Activated naive CD4-positive, alpha-beta T cell treated with Interleukin-2 at 50 U/mL for 16 hours (primary cell): ENCODE data around the gene SMYD4.
"Not testable (repeated sequence)": the region's sequence is repeated elsewhere in the genome, so short reads cannot be mapped to it uniquely, and the experiment has no call there.

Experiments
- DNase-seq: peaks from one replicate; pipeline ENCODE4 v3.0.0-alpha.2; 2020

Gene SMYD4, protein sequence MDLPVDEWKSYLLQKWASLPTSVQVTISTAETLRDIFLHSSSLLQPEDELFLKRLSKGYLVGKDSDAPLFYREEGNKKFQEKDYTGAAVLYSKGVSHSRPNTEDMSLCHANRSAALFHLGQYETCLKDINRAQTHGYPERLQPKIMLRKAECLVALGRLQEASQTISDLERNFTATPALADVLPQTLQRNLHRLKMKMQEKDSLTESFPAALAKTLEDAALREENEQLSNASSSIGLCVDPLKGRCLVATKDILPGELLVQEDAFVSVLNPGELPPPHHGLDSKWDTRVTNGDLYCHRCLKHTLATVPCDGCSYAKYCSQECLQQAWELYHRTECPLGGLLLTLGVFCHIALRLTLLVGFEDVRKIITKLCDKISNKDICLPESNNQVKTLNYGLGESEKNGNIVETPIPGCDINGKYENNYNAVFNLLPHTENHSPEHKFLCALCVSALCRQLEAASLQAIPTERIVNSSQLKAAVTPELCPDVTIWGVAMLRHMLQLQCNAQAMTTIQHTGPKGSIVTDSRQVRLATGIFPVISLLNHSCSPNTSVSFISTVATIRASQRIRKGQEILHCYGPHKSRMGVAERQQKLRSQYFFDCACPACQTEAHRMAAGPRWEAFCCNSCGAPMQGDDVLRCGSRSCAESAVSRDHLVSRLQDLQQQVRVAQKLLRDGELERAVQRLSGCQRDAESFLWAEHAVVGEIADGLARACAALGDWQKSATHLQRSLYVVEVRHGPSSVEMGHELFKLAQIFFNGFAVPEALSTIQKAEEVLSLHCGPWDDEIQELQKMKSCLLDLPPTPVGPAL

GRCh38 chr17:1829592-1830257 is at the start of gene SMYD4, which contains the start of gene RPA1:
Gene SMYD4 (minus strand): TSS chr17:1829902. CDS start chr17:1827994, 1,908 bp downstream.
Gene RPA1 (plus strand): TSS chr17:1830005. CDS start chr17:1830094, 89 bp downstream.
- DNase-seq, result peak; percentile 91

DNA sequence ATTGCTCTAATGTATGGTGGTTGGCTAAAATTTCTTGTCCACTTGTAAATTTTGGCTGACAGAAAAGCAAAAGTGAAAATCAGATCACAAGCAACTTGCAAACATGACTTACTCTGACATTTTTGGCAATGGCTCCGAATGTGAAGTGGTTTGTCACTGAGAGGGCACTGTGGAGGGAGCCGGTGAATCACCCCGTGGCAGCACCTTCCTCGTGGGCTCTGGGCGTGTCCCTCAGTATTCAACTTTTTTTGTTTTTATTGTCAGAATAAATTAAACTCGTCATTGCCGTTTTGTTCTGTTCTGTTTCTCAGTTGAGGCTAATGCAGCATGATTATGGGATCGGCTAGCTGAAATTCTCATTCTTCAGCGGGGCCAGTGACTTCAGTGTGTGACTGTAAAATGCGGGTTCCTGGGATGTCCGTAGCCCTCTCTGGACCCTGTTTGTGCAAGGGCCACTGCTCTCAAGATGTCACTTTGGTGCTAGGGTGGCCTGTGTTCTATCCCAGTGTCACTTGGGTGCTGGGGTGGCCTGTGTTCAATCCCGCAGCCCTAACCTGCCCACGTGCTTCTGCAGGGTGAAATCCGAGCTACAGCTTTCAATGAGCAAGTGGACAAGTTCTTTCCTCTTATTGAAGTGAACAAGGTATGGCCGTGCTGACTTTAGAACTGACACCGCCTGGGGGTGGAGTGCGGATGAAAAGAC is 48.9 kb upstream of the SMYD4 start:
- peak; percentile 36 for DNase-seq

DNA sequence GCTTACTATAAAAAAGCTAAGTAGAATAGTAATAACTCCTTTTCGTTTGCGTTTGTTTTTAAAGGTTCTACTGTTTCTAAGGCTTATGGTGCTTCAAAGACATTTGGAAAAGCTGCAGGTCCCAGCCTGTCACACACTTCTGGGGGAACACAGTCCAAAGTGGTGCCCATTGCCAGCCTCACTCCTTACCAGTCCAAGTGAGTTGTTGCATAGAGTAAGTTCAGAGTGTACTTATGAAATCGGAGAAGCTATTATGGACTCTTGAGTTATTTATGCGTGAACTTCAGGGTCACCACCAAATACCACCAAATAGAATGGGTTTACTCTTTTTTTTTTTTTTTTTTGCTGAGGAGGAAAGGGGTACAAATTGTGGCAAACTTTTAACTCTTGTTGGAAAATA is 45.9 kb upstream of the SMYD4 start:
- no peak for DNase-seq

DNA sequence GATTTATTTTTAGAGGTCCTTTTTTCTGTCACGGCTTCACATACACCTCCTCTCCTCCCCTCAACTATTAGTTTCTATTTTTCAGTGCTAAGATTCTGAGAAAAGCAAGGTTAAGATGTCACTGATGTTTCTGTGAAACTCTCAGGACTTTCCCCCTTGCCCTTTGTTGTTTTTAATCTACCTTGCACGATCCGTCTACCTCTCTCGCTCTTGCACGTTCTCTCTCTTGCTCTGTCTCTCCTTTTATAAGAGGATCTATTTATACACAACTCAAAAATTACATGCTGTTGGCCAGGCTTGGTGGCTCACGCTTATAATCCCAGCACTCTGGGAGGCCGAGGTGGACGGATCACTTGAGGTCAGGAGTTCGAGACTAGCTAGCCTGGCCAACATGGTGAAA is 43.7 kb upstream of the SMYD4 start:
- peak; percentile 21 for DNase-seq

GRCh38 chr17:1872976-1873375 is 43.3 kb upstream of the SMYD4 start:
- peak; percentile 10 for DNase-seq

DNA sequence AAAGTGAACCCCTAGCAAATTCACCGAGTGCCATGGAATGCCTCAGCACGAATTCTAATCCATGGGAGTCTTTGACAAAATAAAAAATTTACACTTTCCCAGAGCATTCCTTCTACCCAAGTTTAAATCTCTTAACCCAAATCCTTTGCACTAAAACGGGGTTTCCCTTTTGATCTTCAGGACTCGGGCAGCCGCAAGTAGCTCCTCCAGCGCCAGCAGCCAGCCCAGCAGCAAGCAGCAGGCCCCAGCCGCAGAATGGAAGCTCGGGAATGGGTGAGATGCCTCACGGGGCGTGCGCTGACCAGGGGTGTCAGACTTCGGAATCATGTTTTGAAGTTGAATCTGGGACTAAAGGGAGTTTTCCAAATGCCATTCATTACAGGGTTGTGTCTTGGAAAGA is 42.6 kb upstream of the SMYD4 start:
- DNase-seq, result no peak

- DNase-seq, result no peak
Measured at GRCh38 chr17:1871756-1872155, 42.1 kb upstream of the SMYD4 start.

- no peak for DNase-seq
Measured at GRCh38 chr17:1870592-1870991, 40.9 kb upstream of the SMYD4 start.

- DNase-seq, result no peak
Measured at GRCh38 chr17:1868090-1868489, 38.4 kb upstream of the SMYD4 start.

DNA sequence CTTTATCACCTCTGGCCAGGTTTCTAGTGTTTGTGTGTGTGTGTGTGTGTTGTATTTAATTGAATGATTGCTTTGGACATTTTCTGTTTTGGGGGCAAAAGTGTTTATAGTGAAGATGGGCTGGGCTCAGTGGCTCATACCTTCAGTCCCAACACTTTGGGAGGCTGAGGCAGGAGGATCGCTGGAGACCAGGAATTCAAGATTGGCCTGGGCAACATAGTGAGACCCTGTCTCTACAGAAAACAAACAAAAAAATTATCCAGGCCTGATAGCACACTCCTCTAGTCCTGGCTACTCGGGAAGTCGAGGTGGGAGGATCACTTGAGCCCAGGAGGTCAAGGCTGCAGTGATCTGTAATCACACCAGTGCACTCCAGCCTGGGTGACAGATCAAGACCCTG is 37.6 kb upstream of the SMYD4 start:
- DNase-seq, result no peak

GRCh38 chr17:1865252-1866037 is 35.7 kb upstream of the SMYD4 start:
- peak; percentile 53 for DNase-seq

DNA sequence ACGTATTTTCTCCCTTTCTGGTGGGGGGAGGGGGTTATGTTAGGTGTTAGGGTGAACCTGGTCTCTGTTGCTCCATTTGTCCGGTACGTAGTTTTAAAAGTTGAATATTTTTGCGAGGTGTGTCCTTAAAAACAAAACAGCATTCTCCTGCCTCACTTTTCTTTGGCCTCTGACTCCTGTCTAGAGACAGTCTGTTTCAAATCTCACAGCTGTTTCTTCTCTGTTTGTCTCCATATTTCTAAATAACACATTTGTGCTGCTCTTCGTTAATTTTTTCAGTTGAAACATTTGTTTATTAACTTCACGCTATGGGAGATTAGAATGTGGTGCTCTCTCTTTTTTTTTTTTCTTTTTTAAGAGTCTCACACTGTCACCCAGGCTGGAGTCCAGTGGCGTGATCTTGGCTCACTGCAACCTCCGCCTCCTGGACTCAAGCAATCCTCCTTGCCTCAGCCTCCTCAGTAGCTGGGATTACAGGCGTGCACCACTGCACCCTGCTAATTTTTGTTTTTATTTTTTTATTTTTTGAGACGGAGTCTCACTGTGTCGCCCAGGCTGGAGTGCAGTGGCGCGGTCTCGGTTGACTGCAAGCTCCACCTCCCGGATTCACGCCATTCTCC is 31.8 kb upstream of the SMYD4 start:
- no peak for DNase-seq

DNA sequence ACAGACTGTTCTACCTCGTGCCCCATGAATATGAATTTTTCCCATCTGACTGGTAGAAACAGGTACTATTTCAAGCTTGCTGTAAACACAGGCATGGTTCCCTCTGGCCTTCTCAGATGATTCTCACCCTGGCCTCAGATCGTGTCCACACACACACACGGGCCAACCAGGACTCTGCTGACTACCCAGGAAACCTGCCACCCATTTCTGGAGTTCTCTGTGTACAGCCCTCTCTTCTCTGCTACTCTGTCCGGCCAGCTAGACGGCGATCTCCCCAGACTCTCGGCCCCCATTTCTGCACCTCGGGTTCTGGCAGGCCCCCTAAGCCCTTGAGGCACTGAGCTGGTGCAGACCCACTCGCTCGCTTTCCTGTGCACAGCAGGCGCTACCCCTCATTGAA is 31.3 kb upstream of the SMYD4 start:
- no peak for DNase-seq

GRCh38 chr17:1856462-1856861 is 26.8 kb upstream of the SMYD4 start:
- not testable (repeated sequence) for DNase-seq

GRCh38 chr17:1853698-1854097 is 24.0 kb upstream of the SMYD4 start:
- no peak for DNase-seq

DNA sequence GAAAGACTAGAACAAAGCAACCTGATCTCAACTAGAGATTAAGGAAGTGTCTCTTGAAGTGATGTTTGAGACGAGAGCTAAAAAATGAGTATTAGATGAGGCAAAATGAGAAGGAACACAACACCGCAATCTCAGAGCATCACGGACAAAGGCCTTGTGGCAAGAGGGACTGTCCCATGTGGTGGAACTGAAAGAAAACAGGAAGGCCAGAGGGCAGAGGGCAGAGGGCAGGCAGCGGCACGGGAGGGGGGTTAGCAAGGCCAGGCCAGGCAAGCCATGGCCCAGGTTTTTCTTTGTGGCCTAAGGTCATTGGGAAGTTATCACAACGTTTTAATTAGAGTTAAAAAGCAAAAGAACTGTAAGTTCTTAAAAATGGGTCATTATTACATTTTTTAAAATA is 22.6 kb upstream of the SMYD4 start:
- no peak for DNase-seq

- no peak for DNase-seq
Measured at GRCh38 chr17:1847191-1847590, 17.5 kb upstream of the SMYD4 start.

- DNase-seq, result no peak
Measured at GRCh38 chr17:1843947-1844346, 14.2 kb upstream of the SMYD4 start.

- no peak for DNase-seq
Measured at GRCh38 chr17:1839516-1839915, 9.8 kb upstream of the SMYD4 start.

DNA sequence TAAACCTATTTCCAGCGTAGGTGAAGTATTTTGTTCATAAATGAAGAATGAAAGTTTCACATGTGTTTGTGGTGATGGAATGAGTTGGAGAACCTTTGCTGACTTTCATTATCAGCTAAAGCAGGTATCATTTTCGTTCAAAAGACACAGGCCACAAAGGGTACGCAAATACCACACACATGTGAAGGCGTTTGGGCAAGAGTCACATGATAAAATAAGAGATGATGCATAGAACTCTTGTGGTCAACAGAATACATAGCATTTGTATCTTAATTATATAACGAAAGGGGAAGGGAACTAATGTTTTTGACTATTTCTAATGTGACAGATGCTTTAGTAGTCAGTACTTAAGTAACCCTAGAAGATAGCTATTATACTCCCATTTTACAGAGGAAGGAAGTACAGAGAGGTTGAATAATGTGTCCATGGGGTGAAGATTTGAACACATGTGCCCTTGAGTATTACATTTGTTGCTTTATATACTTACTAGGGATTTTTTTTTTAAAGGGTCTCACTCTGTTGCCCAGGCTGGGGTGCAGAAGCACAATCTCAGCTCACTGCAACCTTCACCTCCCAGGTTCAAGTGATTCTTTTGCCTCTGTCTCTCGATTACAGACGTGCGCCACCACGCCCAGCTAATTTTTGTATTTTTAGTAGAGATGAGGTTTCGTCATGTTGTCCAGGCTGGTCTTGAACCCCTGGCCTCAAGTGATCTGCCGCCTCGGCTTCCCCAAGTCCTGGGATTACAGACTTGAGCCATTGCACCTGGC is 4.9 kb upstream of the SMYD4 start:
- DNase-seq, result peak; percentile 51

- peak; percentile 10 for DNase-seq
Measured at GRCh38 chr17:1830288-1830687, 586 bp upstream of the SMYD4 start.
